ENCODE data around the gene PCK2. TPM values are rescaled to one million over a fixed set of nuclear protein-coding genes. Genes with fewer than 3 reads are reported as not detected.
A peak's percentile ranks its signal among the peaks of the same experiment; 100 is the strongest.

Gene PCK2
- total and polyA plus RNA-seq, 3 donors from 2014 or later = 20.7 to 43.6 (median 30.6) TPM

DNA sequence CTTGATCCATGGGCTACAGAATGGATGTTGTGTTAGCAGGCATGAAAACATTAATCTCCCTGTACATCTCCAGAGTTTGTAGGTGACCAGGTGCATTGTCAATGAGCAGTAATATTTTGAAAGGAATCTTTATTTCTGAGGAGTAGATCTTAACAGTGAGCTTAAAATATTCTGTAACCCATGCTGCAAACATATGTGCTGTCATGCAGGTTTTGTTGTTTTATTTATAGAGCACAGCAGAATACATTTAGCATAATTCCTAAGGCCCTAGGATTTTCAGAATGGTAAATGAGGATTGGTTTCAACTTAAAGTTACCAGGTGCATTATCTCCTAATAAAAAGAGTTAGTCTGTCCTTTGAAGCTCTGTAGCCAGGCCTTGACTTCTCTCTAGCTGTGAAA is 32.8 kb downstream of the PCK2 start:
- TF ChIP-seq, protein P1, sequence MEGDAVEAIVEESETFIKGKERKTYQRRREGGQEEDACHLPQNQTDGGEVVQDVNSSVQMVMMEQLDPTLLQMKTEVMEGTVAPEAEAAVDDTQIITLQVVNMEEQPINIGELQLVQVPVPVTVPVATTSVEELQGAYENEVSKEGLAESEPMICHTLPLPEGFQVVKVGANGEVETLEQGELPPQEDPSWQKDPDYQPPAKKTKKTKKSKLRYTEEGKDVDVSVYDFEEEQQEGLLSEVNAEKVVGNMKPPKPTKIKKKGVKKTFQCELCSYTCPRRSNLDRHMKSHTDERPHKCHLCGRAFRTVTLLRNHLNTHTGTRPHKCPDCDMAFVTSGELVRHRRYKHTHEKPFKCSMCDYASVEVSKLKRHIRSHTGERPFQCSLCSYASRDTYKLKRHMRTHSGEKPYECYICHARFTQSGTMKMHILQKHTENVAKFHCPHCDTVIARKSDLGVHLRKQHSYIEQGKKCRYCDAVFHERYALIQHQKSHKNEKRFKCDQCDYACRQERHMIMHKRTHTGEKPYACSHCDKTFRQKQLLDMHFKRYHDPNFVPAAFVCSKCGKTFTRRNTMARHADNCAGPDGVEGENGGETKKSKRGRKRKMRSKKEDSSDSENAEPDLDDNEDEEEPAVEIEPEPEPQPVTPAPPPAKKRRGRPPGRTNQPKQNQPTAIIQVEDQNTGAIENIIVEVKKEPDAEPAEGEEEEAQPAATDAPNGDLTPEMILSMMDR (IDR thresholded peaks at IDR 0.05) = no peak
- H3K4me1 ChIP-seq = peaks cover 9% of the 10 kb centered on the region
- H3K4me3 ChIP-seq = no peak overlapping the region
- H3K36me3 ChIP-seq (ENCODE audit: low read depth, missing control alignments) = no peaks in the 10 kb centered on the region
- no peak overlapping the region for H3K27ac ChIP-seq
- DNase-seq = no peak
- H3K27me3 ChIP-seq = no peaks in the 10 kb centered on the region
- intact Hi-C loops (cut with DNase I; ENCODE audit: low total_unique reads) = no loop called here
- no peaks in the 10 kb centered on the region for H3K9me3 ChIP-seq

DNA sequence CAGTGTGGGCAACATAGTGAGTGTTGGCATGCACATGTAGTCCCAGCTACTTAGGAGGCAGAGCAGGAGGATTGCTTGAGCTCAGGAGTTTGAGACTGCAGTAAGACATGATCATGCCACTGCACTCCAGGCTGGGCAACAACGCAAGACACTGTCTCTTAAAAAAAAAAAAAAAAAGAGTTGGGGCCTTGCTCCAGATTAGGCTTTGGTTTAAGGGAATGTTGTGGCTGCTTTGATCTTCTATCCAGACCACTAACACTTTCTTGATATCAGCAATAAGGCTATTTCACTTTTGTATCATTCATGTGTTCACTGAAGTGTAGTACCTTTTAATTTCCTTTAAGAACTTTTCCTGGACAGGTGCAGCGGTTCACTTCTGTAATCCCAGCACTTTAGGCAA is 33.6 kb downstream of the PCK2 start:
- intact Hi-C loops (cut with DNase I; ENCODE audit: low total_unique reads) = no loop called here
- H3K9me3 ChIP-seq = no peaks in the 10 kb centered on the region
- TF ChIP-seq POLR2A (IDR thresholded peaks at IDR 0.05) = no peak
- TF ChIP-seq, protein P1 (IDR thresholded peaks at IDR 0.05) = no peak
- 86 to 96% methylated on average over 2 of the region's 2 CpGs for WGBS, 2 donors
- H3K27me3 ChIP-seq = no peaks in the 10 kb centered on the region
- no peak overlapping the region for H3K4me3 ChIP-seq
- H3K27ac ChIP-seq = no peak overlapping the region
- no peak for DNase-seq
- no peaks in the 10 kb centered on the region for H3K36me3 ChIP-seq (ENCODE audit: low read depth, missing control alignments)
- H3K4me1 ChIP-seq = peaks cover 9% of the 10 kb centered on the region

DNA sequence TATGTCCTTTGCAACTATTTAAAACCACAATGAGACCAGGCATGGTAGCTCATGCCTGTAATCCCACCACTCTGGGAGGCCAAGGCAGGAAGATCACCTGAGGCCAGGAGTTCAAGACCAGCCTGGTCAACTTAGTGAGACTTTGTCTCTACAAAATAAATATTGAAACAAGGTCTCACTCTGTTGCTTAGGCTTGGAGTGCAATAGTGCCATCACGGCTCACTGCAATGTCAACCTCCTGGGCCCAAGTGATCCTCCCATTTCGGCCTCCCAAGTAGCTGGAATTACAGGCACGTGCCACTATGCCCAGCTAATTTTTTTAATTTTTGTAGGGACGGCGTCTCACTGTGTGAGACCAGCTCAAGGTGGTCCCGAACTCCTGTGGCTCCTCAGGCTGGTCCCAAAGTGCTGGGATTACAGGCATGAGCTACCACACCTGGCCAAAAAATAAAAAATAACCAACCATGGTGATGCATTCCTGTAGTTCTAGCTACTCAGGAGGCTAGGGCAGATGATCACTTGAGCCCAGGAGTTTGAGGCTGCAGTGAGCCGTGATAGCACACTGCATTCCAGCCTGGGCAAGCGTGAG is 35.4 kb downstream of the PCK2 start:
- H3K36me3 ChIP-seq (ENCODE audit: low read depth, missing control alignments) = no peaks in the 10 kb centered on the region
- TF ChIP-seq, protein P1 (IDR thresholded peaks at IDR 0.05) = no peak
- no peak for TF ChIP-seq POLR2A (IDR thresholded peaks at IDR 0.05)
- 88 to 90% methylated on average over 8 of the region's 8 CpGs for WGBS, 2 donors
- no peak for DNase-seq
- H3K27ac ChIP-seq = no peak overlapping the region
- peaks cover 9% of the 10 kb centered on the region for H3K4me1 ChIP-seq
- intact Hi-C loops (cut with DNase I; ENCODE audit: low total_unique reads) = no loop called here
- H3K27me3 ChIP-seq = no peaks in the 10 kb centered on the region
- H3K4me3 ChIP-seq = no peak overlapping the region
- no peaks in the 10 kb centered on the region for H3K9me3 ChIP-seq

DNA sequence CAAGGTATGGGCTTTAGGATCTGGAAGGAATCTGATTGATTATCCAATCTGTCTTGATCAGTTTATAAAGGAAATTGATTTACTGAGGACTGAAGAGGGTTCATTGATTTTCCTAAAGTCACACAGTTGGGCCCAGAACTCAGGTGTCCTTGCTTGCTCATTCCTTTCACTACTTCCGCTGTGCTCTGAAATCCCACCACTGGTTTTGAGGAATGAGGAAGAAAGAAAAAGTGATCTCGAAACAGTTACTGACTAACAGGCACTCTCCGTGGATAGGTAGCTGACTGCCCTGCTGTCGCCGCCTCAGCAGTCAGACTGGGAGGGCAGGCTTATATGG is 36.2 kb downstream of the PCK2 start, which contains the start of gene FITM1:
FITM1 (plus strand) TSS at position 280 of the 337 bp plus-strand sequence. CDS start 905 bp downstream, outside the sequence.
- Histone ChIP-seq H3K36me3 (ENCODE audit: low read depth, missing control alignments) (no peaks in the 10 kb centered on the region), H3K4me3 (no peak within 1 kb of the TSS), H3K27me3 (no peaks in the 10 kb centered on the region), H3K27ac (peak within 1 kb of the TSS in 1 of 2 donors; percentile 46), H3K4me1 (peaks cover 10% of the 10 kb centered on the region), H3K9me3 (no peaks in the 10 kb centered on the region)
- TF ChIP-seq, protein P1 (IDR thresholded peaks at IDR 0.05) = no peak
- no peak for TF ChIP-seq POLR2A (IDR thresholded peaks at IDR 0.05)
- WGBS, 2 donors = 86 to 91% methylated on average over 5 of the region's 5 CpGs
- no peak for DNase-seq
- intact Hi-C loops (cut with DNase I; ENCODE audit: low total_unique reads) = no loop called here

Measured in testis (tissue), 3 donors.